Activated T-helper 1 cell treated with anti-CD3 and anti-CD28 coated beads, Interleukin-12 subunit alpha, Interleukin-12 subunit beta, Interleukin-2, Interleukin-4 antibody, amounts not matched to agents 30 ng/mL and 10 ng/mL and 1 ng/mL, durations not matched to agents 14 hours and 24 hours and 36 hours (primary cell): ENCODE data around the gene BEAN1. TPM values are rescaled to one million over a fixed set of nuclear protein-coding genes. Genes with fewer than 3 reads are reported as not detected.

ENCODE experiments used
- total RNA-seq: library from RNA; stranded (reverse); gene quantifications from 2 replicates; pipeline ENCODE4 v1.2.3, GENCODE V29; 2022

The BEAN1 gene
- total RNA-seq, 1 donor from 2014 or later: not detected

Other genes with a start within 250 kb of the BEAN1 start
- not detected in 2 replicates for gene CDH5, start 60.6 kb upstream of the BEAN1 start, total RNA-seq
- gene TK2, start 122.8 kb downstream of the BEAN1 start, total RNA-seq: 7.3 and 8.4 TPM in 2 replicates
- gene CKLF, start 125.3 kb downstream of the BEAN1 start, total RNA-seq: 153 and 159 TPM in 2 replicates
- 12.5 and 13.9 TPM in 2 replicates for gene CMTM1, start 139.1 kb downstream of the BEAN1 start, total RNA-seq
- 0.80 and 1.2 TPM in 2 replicates for gene CMTM2, start 152.2 kb downstream of the BEAN1 start, total RNA-seq
- 93.1 and 94.1 TPM in 2 replicates for gene CMTM3, start 177.4 kb downstream of the BEAN1 start, total RNA-seq